Liver (tissue), 9 donors: Measurements from ENCODE around the gene HEG1. TPM values are rescaled to one million over a fixed set of nuclear protein-coding genes. Genes with fewer than 3 reads are reported as not detected.

ENCODE experiments used
- DNase-seq: peaks from one replicate; pipeline ENCODE4 v3.0.0-alpha.2; 2017; ENCODE audit warnings: low spot score
- H3K27ac ChIP-seq, 2 donors: one replicate each; pipeline ENCODE4 v1.7.0; 2013; ENCODE audit warnings: inconsistent platforms in 2 of 2, low read length in 2 of 2, control low read depth in 1 of 2, low read depth in 1 of 2, mild to moderate bottlenecking in 1 of 2
- H3K27me3 ChIP-seq, 4 donors: one replicate each; pipeline versions ENCODE4 v1.6.1 to v1.7.0; 2013; ENCODE audit warnings: low read length in 3 of 4, inconsistent platforms in 1 of 4, mild to moderate bottlenecking in 1 of 4, moderate library complexity in 1 of 4; ENCODE audit not compliant: control insufficient read depth in 4 of 4, insufficient read depth in 4 of 4
- H3K36me3 ChIP-seq, 4 donors: one replicate each; pipeline versions ENCODE4 v1.6.1 to v1.7.0; 2013; ENCODE audit warnings: low read length in 3 of 4, mild to moderate bottlenecking in 3 of 4, low read depth in 1 of 4, moderate library complexity in 1 of 4; ENCODE audit not compliant: control insufficient read depth in 4 of 4, insufficient read depth in 3 of 4
- H3K4me1 ChIP-seq, 4 donors: one replicate each; pipeline versions ENCODE4 v1.6.1 to v1.7.0; 2013; ENCODE audit warnings: low read length in 3 of 4, mild to moderate bottlenecking in 3 of 4, moderate library complexity in 1 of 4; ENCODE audit not compliant: control insufficient read depth in 4 of 4, insufficient read depth in 4 of 4
- H3K4me3 ChIP-seq, 3 donors: one replicate each; pipeline versions ENCODE4 v1.6.1 to v1.7.0; 2013; ENCODE audit warnings: low read length in 3 of 3, control low read depth in 1 of 3, low read depth in 1 of 3, mild to moderate bottlenecking in 1 of 3
- H3K9ac ChIP-seq, 2 donors: one replicate each; pipeline ENCODE4 v1.7.0; 2013; ENCODE audit warnings: low read length in 2 of 2, mild to moderate bottlenecking in 2 of 2, moderate library complexity in 2 of 2, control low read depth in 1 of 2, low read depth in 1 of 2
- H3K9me3 ChIP-seq, 4 donors: one replicate each; pipeline versions ENCODE4 v1.6.1 to v1.7.0; 2013; ENCODE audit warnings: low read length in 3 of 4; ENCODE audit not compliant: control insufficient read depth in 4 of 4
- EGR1 ChIP-seq, 2 donors: IDR thresholded peaks; 2 replicates each; pipeline ENCODE4 v1.6.1; 2016 to 2018; ENCODE audit warnings: antibody characterized with exemption in 2 of 2, low read depth in 2 of 2
- FOXA1 ChIP-seq: IDR thresholded peaks from 2 replicates; pipeline ENCODE4 v1.6.1; 2016; ENCODE audit warnings: antibody characterized with exemption
- FOXA2 ChIP-seq: IDR thresholded peaks from 2 replicates; pipeline ENCODE4 v1.6.1; 2016; ENCODE audit warnings: antibody characterized with exemption
- GABPA ChIP-seq, 2 donors: IDR thresholded peaks in 1 of 2; conservative IDR thresholded peaks in 1 of 2; 2 replicates each; pipeline ENCODE4 v1.6.1; 2016; ENCODE audit warnings: antibody characterized with exemption in 2 of 2, mild to moderate bottlenecking in 1 of 2, moderate library complexity in 1 of 2
- HNF4G ChIP-seq: IDR thresholded peaks from 2 replicates; pipeline ENCODE4 v1.6.1; 2016; ENCODE audit warnings: antibody characterized with exemption
- MAX ChIP-seq: IDR thresholded peaks from 2 replicates; pipeline ENCODE4 v1.6.1; 2016; ENCODE audit warnings: antibody characterized with exemption
- NR2F2 ChIP-seq: IDR thresholded peaks from 2 replicates; pipeline ENCODE4 v1.6.1; 2016; ENCODE audit warnings: antibody characterized with exemption
- RAD21 ChIP-seq, 2 donors: IDR thresholded peaks; 2 replicates each; pipeline ENCODE4 v1.6.1; 2016; ENCODE audit warnings: antibody characterized with exemption in 2 of 2, mild to moderate bottlenecking in 2 of 2
- RXRA ChIP-seq, 2 donors: IDR thresholded peaks; 2 replicates each; pipeline ENCODE4 v1.6.1; 2017 to 2018; ENCODE audit warnings: antibody characterized with exemption in 2 of 2, mild to moderate bottlenecking in 1 of 2
- SP1 ChIP-seq: IDR thresholded peaks from 2 replicates; pipeline ENCODE4 v1.6.1; 2018; ENCODE audit warnings: antibody characterized with exemption, mild to moderate bottlenecking
- TAF1 ChIP-seq: conservative IDR thresholded peaks from 2 replicates; pipeline ENCODE4 v1.6.1; 2016; ENCODE audit warnings: antibody characterized with exemption, mild to moderate bottlenecking
- YY1 ChIP-seq: IDR thresholded peaks from 2 replicates; pipeline ENCODE4 v1.6.1; 2016; ENCODE audit warnings: antibody characterized with exemption, mild to moderate bottlenecking
- WGBS: extraction: QIAGEN DNeasy Blood & Tissue Kit; methylation state at CpG from one replicate; pipeline ENCODE4 v1.1.7; 2013; 5-methylcytosine and 5-hydroxymethylcytosine counted together
- polyA plus RNA-seq, 2 donors: library from polyadenylated mRNA; stranded (reverse) in 1 of 2; unstranded in 1 of 2; fragments of 200-250 nt in 1 of 2; fragments of >200 nt in 1 of 2; fragmentation: Nextera tagmentation in 1 of 2; extraction: Ambion mirVana in 1 of 2; gene quantifications; one replicate each; pipeline versions ENCODE4 v1.2.1 to v1.2.3, GENCODE V29; 2013 to 2015
- total RNA-seq, 2 donors: library from RNA; depleted of rRNA; stranded (reverse); fragments of >200 nt; gene quantifications; one replicate each; pipeline ENCODE4 v1.2.3, GENCODE V29; 2014
- TF ChIP-seq, protein P1 (sequence below): IDR thresholded peaks from 2 replicates; pipeline ENCODE4 v1.6.1; 2016; ENCODE audit warnings: antibody characterized with exemption
- TF ChIP-seq, protein P2 (sequence below): IDR thresholded peaks from 2 replicates; pipeline ENCODE4 v1.6.1; 2016; ENCODE audit warnings: antibody characterized with exemption, mild to moderate bottlenecking
- TF ChIP-seq, protein P3 (sequence below): IDR thresholded peaks from 2 replicates; pipeline ENCODE4 v1.6.1; 2016; ENCODE audit warnings: antibody characterized with exemption
- TF ChIP-seq, protein P4 (sequence below): fragments of 150-350 bp; IDR thresholded peaks from 2 replicates; pipeline ENCODE4 v1.5.1; 2017; ENCODE audit warnings: improper control_type of control experiment, low read depth, low read length; ENCODE audit not compliant: missing input control
- donor health status: healthy.
- donor health status: healthy.
- donor health status: healthy.
- donor health status: healthy.
- donor health status: healthy.

HEG1 gene
- total and polyA plus RNA-seq, 4 donors, result 1.4 to 16.0 (median 5.3) TPM

- H3K36me3 ChIP-seq, result no peaks in the 10 kb centered on the region
- WGBS, result 95% methylated on average over 2 of the region's 2 CpGs
- no peak for DNase-seq
- no peaks in the 10 kb centered on the region for H3K9me3 ChIP-seq
- H3K4me1 ChIP-seq, result no peaks in the 10 kb centered on the region
- no peaks in the 10 kb centered on the region for H3K27me3 ChIP-seq
- no peak overlapping the region for H3K4me3 ChIP-seq
- no peak overlapping the region for H3K27ac ChIP-seq
- TF ChIP-seq RAD21 (IDR thresholded peaks at IDR 0.05) (no peak), FOXA1 (no peak), MAX (no peak), FOXA2 (no peak), EGR1 (IDR thresholded peaks at IDR 0.05; ENCODE audit: low read depth in 2 of 2) (no peak)
- TF ChIP-seq, protein P1, sequence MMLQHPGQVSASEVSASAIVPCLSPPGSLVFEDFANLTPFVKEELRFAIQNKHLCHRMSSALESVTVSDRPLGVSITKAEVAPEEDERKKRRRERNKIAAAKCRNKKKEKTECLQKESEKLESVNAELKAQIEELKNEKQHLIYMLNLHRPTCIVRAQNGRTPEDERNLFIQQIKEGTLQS, result no peak
- no peak overlapping the region for H3K9ac ChIP-seq
These were observed 113.2 kb downstream of the HEG1 start for GRCh38 chr3:124942613-124943012.

DNA sequence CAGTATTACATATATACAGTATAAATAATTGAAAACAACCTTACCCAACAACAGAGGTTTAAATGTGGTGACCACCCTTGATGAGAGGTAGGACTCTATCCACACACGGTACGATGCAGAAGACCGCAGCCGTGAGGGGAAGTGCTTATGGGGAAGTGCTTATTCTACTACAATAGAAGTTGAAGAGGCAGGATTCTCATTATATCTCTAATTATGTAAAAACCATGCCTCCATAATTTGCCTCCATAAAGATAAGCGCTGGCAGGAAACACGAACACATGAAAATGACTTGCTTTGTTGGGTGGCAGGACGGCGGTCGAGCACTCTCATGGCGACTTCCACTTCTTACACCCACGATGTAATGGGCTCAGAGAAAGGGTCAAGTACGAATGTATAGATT lies 114.0 kb downstream of the HEG1 start:
- Histone ChIP-seq H3K36me3 (no peaks in the 10 kb centered on the region), H3K27me3 (no peaks in the 10 kb centered on the region), H3K4me3 (no peak overlapping the region), H3K27ac (no peak overlapping the region), H3K4me1 (no peaks in the 10 kb centered on the region), H3K9ac (no peak overlapping the region), H3K9me3 (peaks cover 0 to 2% (median 0%) of the 10 kb centered on the region in 4 donors)
- TF ChIP-seq, protein P2, sequence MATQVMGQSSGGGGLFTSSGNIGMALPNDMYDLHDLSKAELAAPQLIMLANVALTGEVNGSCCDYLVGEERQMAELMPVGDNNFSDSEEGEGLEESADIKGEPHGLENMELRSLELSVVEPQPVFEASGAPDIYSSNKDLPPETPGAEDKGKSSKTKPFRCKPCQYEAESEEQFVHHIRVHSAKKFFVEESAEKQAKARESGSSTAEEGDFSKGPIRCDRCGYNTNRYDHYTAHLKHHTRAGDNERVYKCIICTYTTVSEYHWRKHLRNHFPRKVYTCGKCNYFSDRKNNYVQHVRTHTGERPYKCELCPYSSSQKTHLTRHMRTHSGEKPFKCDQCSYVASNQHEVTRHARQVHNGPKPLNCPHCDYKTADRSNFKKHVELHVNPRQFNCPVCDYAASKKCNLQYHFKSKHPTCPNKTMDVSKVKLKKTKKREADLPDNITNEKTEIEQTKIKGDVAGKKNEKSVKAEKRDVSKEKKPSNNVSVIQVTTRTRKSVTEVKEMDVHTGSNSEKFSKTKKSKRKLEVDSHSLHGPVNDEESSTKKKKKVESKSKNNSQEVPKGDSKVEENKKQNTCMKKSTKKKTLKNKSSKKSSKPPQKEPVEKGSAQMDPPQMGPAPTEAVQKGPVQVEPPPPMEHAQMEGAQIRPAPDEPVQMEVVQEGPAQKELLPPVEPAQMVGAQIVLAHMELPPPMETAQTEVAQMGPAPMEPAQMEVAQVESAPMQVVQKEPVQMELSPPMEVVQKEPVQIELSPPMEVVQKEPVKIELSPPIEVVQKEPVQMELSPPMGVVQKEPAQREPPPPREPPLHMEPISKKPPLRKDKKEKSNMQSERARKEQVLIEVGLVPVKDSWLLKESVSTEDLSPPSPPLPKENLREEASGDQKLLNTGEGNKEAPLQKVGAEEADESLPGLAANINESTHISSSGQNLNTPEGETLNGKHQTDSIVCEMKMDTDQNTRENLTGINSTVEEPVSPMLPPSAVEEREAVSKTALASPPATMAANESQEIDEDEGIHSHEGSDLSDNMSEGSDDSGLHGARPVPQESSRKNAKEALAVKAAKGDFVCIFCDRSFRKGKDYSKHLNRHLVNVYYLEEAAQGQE, result no peak
- TF ChIP-seq TAF1 (no peak), HNF4G (no peak)
- TF ChIP-seq, protein P3, sequence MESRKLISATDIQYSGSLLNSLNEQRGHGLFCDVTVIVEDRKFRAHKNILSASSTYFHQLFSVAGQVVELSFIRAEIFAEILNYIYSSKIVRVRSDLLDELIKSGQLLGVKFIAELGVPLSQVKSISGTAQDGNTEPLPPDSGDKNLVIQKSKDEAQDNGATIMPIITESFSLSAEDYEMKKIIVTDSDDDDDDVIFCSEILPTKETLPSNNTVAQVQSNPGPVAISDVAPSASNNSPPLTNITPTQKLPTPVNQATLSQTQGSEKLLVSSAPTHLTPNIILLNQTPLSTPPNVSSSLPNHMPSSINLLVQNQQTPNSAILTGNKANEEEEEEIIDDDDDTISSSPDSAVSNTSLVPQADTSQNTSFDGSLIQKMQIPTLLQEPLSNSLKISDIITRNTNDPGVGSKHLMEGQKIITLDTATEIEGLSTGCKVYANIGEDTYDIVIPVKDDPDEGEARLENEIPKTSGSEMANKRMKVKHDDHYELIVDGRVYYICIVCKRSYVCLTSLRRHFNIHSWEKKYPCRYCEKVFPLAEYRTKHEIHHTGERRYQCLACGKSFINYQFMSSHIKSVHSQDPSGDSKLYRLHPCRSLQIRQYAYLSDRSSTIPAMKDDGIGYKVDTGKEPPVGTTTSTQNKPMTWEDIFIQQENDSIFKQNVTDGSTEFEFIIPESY, result no peak
- DNase-seq, result no peak
- WGBS, result 82% methylated on average over 12 of the region's 12 CpGs

- Histone ChIP-seq H3K36me3 (no peaks in the 10 kb centered on the region), H3K27me3 (no peaks in the 10 kb centered on the region), H3K27ac (no peak overlapping the region), H3K9me3 (peaks cover 0 to 2% (median 0%) of the 10 kb centered on the region in 4 donors), H3K4me1 (no peaks in the 10 kb centered on the region), H3K4me3 (no peak overlapping the region), H3K9ac (no peak overlapping the region)
- 92% methylated on average over 4 of the region's 4 CpGs for WGBS
- DNase-seq, result no peak
- TF ChIP-seq YY1 (no peak), NR2F2 (no peak), GABPA (IDR thresholded peaks at IDR 0.05 in 1 of 2, conservative IDR thresholded peaks at IDR 0.05 in 1 of 2) (no peak), MAX (no peak), RXRA (IDR thresholded peaks at IDR 0.05) (no peak), FOXA1 (no peak), SP1 (no peak)
- TF ChIP-seq, protein P2, result no peak
- TF ChIP-seq, protein P1, result no peak
- TF ChIP-seq, protein P4, sequence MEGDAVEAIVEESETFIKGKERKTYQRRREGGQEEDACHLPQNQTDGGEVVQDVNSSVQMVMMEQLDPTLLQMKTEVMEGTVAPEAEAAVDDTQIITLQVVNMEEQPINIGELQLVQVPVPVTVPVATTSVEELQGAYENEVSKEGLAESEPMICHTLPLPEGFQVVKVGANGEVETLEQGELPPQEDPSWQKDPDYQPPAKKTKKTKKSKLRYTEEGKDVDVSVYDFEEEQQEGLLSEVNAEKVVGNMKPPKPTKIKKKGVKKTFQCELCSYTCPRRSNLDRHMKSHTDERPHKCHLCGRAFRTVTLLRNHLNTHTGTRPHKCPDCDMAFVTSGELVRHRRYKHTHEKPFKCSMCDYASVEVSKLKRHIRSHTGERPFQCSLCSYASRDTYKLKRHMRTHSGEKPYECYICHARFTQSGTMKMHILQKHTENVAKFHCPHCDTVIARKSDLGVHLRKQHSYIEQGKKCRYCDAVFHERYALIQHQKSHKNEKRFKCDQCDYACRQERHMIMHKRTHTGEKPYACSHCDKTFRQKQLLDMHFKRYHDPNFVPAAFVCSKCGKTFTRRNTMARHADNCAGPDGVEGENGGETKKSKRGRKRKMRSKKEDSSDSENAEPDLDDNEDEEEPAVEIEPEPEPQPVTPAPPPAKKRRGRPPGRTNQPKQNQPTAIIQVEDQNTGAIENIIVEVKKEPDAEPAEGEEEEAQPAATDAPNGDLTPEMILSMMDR, result no peak
These were observed 116.1 kb downstream of the HEG1 start for GRCh38 chr3:124939661-124940060.
